GM18870 (cell line): Measurements from ENCODE around the gene MYO5B.

Experiments used
- ATAC-seq: cut with Tn5 transposase; IDR thresholded peaks from one replicate; pipeline ENCODE4 v1.9.1; 2021; ENCODE audit warnings: moderate library complexity; ENCODE audit not compliant: unreplicated experiment

Gene MYO5B

DNA sequence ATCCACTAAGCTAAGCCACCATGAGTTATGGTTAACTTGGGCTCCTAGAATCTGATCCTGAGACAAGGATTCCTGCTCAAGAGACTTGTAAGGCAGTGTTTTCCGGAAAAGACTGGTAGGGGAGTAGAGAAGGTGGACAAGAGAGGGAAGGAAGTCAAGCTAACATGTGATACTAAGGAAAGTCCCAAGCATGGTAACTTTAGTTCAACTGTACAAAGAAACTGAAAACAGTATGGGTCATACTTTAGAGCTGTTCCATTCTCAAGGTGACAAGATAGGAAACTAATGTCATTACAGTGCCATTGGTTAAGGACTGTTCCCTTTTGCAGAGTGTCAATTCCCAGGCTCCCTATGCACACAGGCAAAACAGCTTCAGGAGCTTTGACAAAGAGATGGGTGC is 5.8 kb downstream of the MYO5B start:
- ATAC-seq, result no peak

DNA sequence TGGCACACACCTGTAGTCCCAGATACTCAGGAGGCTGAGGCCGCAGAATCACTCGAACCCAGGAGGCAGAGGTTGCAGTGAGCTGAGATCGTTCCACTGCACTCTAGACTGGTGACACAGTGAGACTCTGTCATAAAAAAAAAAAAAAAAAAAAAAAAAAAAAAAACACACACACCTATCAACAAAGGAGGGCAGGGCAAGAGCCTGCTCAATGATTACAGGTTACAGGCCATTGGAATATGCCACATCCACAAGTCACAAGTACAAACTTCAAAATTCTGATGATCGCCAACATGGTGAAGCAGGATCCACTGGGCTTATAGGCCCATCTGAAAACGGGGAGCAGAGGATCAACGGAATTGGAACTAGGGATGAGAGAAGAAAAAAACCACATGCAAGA is 6.3 kb downstream of the MYO5B start:
- no peak for ATAC-seq

DNA sequence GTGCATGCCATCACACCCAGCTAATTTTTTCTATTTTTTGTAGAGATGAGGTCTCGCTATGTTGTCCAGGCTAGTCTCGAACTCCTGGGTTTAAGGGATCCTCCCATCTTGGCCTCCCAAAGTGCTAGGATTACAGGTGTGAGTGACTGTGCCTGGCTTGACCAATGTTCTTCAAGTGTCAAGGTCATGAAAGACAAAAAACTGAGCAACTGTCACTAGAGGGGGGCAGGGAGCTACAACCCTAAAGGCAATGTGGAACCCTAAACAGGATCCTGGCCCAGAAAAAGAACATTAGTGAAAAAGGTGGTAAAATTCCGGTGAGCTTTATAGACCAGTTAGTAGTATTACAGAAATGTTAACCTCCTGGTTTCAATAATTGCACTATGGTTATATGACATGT is 7.3 kb downstream of the MYO5B start:
- no peak for ATAC-seq

DNA sequence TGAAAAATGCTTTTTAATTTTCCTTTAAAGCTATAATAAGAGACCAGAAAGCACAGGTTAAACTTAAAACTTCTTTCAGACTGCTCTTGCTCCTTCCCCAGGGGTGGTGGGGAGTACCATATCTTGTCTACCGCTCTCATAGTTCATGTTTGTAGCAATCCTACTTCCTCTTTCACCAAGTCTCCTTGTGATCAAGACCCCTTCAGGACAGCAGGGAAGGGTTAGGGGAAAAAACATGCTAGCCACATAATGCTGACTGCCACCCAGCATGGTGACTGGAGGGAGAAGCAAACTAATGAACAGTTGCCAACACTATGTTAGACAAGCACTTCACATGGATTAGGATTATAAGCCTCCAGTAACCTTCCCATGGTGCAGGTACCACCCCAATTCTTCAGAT is 8.6 kb downstream of the MYO5B start:
- ATAC-seq, result no peak

DNA sequence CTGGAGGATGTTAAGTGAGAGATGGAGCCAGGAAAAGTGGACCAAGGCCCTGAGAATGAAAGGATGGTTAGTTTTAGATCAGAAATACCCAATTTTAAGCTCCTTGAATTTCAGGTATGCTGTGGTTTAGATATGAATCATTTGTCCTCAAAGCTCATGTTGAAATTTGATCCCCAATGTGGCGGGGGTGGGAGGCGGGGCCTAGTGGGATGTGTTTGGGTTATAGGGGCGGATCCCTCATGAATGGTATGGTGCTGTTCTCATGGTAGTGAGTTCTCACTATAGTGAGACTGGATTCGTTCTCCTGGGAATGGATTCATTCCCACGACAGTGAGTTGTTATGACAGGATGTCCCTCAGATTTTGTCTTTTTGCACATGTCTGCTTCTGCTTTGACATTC is 11.4 kb downstream of the MYO5B start:
- ATAC-seq, result no peak

DNA sequence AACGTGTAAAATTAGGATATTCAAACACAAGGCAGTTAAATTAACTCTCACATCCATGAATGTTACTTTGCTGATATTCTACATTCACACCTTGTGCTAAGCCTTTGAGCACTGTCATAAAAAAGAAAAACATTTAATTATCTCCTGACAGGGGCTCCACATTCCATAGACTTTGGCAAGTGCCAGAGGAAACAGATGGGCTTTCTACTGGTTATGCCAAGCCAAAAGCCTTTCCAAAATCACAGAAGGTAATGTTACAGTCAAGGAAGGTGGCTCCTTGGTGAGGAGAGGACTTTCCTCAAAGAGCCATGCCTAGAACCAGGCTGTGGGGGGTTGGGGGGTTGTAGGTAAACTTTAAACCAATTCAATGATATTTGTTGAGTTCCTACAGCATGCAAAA is 12.4 kb downstream of the MYO5B start:
- ATAC-seq, result no peak

DNA sequence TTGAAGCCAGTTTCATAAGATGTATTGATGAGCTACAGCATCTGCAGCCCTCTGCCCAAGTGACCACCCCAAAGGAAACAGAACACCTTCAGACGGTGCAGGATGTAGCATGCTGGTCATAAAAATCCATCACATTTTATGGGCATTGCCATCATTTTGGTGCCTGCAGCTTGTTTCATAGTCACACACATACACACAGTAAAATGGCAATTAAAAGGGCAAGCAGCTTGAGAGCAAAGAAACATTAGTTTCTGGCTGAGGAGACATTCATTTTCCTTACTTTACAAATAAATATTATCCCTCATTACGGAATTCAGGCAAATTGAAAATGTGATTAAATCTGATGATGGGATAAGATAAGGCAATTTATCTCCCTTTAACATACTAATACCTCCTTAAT is 13.4 kb downstream of the MYO5B start:
- no peak for ATAC-seq

DNA sequence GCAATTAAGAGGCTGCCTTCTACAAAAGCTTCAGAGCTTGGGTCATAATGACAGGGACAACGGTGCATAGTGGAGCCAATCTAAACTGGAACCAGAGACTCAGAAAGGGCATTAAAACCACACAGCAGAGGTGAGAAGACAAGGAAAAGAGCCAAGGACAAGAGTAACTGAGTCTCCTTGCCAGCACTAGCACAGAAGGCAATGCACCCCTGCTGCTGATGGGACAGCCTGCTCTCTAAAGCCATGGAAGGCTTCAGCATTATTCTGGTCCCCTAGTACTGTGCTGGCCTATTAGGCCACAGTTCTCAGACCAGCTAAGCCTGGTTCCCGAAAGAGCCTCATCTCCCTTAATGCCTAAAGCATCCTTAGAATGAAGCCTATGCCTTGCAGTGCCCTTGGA is 15.5 kb downstream of the MYO5B start:
- ATAC-seq, result no peak

DNA sequence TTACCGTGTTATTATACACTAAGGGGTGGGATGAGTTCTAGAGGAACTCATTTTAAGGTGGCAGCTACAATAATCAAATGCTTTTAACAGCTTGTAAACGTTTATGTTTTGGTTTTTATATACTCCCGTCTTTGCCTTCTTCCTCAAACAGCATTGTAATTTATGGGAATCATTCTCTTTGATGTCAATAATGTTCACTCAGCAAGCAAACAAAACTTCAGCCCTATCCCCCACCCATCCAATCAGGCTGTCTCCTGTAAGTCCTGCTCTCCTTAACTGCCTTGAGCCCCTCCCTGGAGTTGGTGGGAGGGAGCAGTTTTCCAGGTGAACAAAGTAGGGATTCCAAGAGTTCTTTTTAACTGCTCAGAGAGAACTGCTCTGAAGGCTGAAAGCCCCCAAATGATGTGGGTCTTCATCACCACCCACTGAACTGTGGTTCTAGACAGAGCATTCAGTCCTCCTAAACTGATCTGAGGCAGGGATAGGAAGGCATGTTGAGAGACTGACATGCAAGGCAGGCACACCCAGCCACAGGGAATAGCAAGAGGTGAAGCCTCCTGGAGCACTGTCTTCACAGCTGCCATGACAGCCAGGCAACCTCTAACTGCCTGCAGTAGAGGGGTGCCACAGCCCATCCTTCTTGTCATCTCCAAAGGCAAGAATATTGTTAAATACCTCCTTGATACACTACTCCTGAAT is 17.5 kb downstream of the MYO5B start:
- no peak for ATAC-seq

DNA sequence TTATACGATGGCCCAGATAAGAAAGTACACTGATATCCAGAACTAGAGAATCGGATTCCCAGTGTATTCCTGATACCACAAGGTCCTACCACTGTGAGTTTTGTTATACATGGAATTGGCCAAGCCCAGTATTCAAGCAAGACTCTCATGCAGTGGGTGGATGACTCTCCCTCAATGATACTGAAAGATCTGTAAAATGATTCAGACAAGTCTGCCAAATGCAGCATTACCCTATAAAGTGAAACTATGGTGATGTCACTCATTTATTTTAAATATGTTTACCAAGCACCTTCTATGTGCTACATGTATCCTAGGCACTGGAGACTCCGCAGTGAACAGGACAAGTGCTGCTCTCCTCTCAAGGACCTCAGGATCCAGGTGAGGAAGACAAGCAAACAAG is 22.6 kb downstream of the MYO5B start:
- ATAC-seq, result no peak

DNA sequence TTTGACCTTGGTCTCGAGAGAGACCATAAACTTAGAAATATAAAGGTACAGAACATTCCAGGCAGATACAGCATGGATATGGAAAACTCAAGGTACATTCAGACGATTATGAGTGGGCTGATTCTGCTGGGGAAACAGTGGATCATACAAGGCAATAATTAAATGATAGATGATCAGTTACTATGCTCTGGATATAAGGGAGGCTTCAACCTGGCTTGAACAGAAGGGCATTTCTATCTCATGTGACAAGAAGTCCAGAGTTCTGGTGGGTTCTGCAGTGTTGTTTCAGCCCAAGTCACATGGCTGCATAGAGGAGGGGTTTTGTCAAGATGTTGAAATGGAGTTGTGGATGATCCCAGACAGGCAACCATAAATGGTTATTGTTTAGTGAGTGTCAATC is 23.5 kb downstream of the MYO5B start:
- no peak for ATAC-seq

DNA sequence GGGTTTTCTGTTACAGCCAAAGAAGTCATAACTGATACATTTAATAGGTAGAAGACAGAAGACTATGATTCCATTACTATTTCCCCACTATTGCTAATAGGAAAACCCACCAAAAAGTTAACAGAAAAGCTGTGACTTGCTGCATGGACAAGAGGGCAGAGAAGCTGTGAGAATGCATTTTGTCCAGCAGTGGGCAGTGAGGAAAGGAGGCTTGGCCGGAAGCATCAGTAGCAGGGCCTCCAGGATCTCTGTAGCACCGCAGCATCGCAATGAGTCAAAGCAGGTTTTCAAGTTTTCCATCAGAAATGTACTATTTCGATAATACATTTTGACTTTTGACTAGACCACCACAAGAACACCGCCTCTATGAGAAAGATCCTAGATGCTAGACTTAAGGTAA is 24.9 kb downstream of the MYO5B start:
- ATAC-seq, result no peak

DNA sequence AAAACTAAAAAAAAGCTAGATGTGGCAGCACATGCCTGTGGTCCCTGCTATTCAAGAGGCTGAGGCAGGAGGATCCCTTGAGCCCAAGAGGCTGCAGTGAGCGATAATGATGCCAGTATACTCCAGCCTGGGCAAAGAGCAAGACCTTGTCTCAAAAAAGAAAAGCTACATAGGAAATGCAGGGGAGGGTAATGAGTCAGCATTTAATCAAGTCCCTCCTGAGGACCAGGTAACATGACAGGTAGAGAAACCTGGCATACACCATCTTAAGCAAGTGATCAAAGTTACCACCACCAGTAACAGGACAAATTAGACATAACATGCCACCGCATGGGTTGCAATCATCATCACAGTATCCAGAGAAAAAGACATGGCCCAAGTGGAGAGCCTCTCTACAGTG is 25.8 kb downstream of the MYO5B start:
- ATAC-seq, result no peak

DNA sequence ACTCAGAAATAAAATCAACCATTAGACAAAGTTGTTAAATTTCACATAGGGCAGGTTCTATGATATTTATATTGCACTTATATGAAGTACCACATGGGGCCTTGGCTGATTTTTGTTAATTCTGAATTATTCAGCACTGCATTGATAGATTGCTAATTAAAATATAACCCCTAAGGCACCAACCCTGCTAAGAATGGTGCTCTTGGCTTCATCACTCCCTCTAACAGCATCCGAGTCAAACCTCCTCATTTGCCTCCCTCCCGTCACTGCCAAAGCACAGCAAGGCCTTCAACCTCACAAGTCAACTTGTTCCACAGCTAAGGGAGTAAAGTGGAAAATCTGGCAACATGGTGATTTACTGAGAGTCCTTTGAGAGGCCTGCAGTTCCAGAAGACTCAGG is 27.0 kb downstream of the MYO5B start:
- no peak for ATAC-seq

DNA sequence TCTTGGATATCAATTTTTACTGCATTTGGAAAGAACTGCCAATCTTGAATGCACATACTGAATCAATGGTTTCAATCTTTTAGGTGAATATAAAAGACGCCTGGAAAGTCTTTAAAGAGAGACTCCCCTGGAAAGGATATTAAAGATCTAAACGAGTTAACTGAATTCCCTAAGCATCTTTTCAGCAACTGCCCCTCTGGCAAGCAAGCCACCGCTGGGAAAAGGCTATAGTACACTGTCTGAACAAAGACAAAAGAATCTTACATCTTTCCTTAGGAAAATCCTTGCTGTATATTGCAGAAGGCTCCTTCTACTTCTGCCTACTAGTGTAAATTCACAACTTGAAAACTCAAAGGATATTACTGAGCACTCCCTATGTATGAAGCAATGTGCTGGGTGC is 28.0 kb downstream of the MYO5B start:
- ATAC-seq, result no peak

DNA sequence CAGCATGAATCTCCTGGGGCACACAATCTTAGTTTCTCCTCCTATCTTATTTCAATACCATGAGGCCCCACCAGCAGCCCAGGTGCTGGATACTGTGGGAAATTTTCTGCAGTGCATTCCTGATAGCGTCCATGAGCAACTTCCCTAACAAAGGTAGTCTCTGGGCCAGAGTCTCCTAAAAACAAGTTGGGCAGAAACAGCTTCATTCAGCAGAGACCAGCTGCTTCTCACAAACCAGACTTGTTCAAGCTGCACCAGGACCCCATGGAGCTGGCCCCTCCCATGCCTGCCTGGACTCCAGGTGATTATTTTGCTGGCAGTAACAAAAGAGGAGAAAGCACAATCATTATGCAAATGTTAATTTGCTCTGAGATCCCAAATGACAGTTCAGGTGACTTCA is 31.4 kb downstream of the MYO5B start:
- no peak for ATAC-seq

DNA sequence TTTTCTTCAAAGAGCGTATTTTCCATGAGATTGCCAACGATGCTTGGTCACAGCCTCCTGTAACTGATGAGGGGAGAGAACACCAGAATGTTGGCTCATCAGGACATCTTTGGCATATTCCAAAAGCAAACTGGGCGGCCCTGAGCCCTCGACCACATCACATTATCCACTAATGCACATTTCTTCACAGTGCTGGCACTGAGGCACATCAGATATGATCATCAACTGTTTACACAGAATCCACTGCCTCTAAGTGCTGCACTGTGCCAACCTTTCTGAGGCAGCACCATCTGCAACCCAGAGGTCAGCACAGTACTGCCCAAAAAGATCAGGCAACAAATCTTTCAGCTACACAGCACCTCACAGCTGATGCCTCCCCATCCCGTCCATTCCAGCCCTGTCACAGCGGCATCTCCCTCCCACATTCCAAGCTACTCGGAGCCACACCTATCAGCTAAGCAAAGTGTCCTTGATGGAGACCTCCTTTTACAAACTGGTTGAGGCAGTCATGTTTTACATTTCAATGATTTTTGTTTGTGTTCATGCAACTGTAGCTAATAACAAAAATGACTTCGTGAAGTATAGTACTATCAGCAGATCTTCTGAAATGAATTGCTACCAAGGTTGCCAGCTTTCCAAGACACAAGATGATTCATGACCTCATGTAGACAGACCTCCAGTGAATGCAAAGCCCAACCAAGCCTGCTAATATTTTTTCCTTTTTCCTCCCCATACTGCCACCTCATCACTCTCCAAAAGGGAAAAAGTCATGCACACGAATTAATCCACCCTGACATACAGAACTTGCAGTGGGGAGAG is 32.3 kb downstream of the MYO5B start:
- ATAC-seq, result no peak

DNA sequence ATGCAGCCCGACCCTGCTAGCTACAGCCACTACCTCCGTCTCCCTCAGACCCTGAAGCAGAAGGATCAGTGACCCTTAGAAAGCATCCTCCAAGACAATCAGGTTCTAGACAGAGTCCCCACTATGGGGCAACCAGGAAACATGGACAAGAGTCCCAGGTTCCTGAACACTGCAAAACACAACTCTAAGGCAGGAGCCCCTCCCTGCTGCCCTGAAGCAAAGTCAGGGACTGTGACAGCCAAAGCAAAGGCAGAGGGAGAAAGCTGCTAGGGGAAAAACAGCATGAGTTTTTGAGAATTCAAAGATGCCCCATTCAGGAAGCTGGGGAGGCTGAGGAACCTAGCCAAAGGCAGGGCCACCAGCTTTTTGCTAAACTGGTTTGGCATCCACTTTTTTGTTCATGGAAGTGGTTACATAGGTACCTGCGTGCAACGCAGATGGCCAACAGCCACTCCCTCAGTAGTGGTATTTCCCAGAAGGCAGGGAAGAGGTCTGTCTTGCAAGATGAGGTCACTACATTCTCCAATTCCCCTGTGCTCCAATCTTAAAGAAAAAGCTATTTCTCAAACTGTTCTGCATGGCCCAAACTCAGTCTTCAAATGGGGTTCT is 33.2 kb downstream of the MYO5B start:
- no peak for ATAC-seq

DNA sequence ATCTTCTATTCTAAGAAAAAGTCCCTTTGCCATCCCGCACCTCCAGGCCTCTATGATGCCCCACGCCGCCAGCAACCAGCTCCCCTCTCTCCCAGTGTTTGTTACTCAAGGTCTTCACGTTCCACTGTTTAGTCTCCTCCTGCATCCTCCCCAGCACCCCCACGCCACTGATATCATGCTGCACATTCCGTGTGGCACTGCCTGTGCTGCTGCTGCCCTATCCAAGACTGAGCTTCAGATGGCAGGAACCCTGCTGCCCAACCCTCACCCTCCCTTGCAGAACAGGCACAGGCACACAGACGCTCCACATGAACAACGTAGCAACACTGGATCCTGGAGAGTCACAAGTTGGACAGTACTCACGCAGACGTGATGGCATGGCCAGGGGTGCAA is 35.3 kb downstream of the MYO5B start:
- no peak for ATAC-seq

DNA sequence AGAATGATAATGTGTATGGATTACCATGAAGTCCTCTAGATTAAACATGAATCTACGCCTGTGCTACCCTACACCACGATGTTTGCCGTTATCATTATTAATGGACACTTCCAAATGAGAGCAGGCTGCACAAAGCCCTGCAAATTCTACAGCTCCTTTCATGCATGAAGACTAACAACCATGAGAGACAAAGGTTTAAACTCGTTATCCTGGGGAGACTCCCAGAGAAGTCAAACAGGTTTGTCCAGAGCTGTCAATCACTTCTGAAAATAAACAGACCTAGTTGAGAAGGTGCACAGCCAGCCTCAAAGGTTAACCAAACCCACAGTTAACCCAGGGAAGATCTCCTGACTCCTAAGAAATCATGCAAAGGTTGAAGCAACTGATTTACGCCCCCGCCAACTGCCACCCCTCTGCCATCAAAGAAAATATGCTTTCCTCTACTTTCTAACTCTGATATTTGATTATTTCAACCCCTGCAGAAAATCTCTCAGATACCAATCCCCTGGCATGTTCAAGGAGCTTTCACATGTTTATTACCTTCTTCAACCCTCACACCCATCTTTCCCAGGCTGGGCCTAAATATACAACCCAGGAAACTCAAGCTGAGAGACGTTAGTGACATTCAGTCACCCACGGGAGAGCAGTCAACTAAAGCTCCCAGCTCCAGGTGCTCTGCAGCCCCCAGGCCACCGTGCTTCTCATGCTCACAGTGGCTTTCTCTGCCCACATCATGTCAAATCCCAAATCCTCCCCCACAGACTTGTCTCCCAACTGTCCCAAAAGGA is 35.9 kb downstream of the MYO5B start:
- no peak for ATAC-seq

DNA sequence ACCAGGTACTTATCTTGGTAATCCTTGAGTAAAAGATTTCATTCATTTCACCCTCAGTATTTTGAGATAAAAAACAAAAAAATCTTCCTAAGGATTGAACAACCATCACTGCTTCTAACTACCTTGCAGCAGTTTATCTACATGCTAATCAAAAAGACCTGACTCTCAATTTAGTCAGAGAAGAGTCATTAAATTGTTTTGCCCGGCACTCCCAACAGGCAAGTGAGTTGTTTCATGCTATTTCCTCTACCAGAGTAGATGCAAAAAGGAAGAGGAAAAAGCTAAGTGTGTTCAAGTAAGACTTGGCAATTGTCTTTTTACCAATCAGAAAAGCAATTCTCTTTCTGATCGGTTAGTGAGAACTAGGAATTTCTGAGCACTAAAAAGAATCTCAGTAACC is 39.5 kb downstream of the MYO5B start:
- no peak for ATAC-seq

DNA sequence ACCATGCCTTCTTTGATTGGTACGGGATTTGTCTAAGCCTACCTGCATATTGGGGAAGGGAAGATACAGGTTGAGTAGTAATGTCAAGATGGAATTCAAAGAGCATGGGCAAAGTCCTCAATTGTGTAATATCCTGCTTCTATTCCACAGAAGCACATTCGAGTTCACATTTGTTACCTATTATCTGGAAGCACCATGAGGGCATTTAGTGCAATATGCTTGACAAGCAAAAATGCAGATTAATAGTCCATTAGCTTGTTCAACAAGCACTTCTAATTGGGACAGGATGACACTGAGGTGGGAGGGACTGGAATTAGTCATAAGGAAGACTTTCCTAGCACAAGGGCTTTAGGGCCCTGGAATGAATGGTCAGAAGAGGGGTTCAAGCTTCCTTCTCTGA is 40.5 kb downstream of the MYO5B start:
- no peak for ATAC-seq
